ENCODE measurements around the gene BTD. TPM values are rescaled to one million over a fixed set of nuclear protein-coding genes. Genes with fewer than 3 reads are reported as not detected.

BTD gene
- total RNA-seq, 2 experiments from 2014 or later: 3.8 to 4.0 TPM

- no peak overlapping the region for H3K4me3 Mint-ChIP-seq
- no peak overlapping the region for H3K27ac Mint-ChIP-seq
- peaks cover 3% of the 10 kb centered on the region for H3K9me3 Mint-ChIP-seq
- TF ChIP-seq CTCF (IDR thresholded peaks at IDR 0.05): no peak
- H3K27me3 Mint-ChIP-seq: peaks cover 3% of the 10 kb centered on the region
- peaks cover 27% of the 10 kb centered on the region for H3K4me1 Mint-ChIP-seq (ENCODE audit: low read depth)
- intact Hi-C loops (cut with micrococcal nuclease): no loop called here
- DNase-seq: no peak
- POLR2A ChIA-PET: no interaction called here
- no peak for ATAC-seq
- CTCF ChIA-PET: no interaction called here
- peaks cover 41% of the 10 kb centered on the region for H3K36me3 Mint-ChIP-seq (ENCODE audit: low read depth)
Measured at GRCh38 chr3:15666277-15666676, 64.7 kb downstream of the BTD start.

- H3K9me3 Mint-ChIP-seq: peaks cover 3% of the 10 kb centered on the region
- H3K27me3 Mint-ChIP-seq: peaks cover under 1% of the 10 kb centered on the region
- DNase-seq: peak; percentile 78
- no peak overlapping the region for H3K4me3 Mint-ChIP-seq
- TF ChIP-seq CTCF (IDR thresholded peaks at IDR 0.05): no peak
- peak; percentile 89 for ATAC-seq
- peaks cover 27% of the 10 kb centered on the region for H3K4me1 Mint-ChIP-seq (ENCODE audit: low read depth)
- ChIA-PET POLR2A (interaction anchor here (0.6 kb wide), 2 partner anchors 15 to 1484 kb away, joined by 3 read pairs; no protein-coding TSS in a partner anchor), CTCF (interaction anchor here (0.7 to 1.4 kb wide), 6 partner anchors 13 to 145 kb away, joined by 3 to 7 read pairs (median 3); no protein-coding TSS in a partner anchor)
- peaks cover 41% of the 10 kb centered on the region for H3K36me3 Mint-ChIP-seq (ENCODE audit: low read depth)
- intact Hi-C loops (cut with micrococcal nuclease): no loop called here
- peak overlapping the region; percentile 30 for H3K27ac Mint-ChIP-seq
Measured at GRCh38 chr3:15667484-15667883, 65.9 kb downstream of the BTD start.

GRCh38 chr3:15673536-15673935, 72.0 kb downstream of the BTD start:
- H3K27ac Mint-ChIP-seq: no peak overlapping the region
- ChIA-PET CTCF (interaction anchor here (1.4 kb wide), 1 partner anchor 15 kb away, joined by 4 read pairs; no protein-coding TSS in a partner anchor), POLR2A (interaction anchor here (0.6 kb wide), 1 partner anchor 154 kb away, joined by 3 read pairs; no protein-coding TSS in a partner anchor)
- TF ChIP-seq CTCF (IDR thresholded peaks at IDR 0.05): no peak
- H3K9me3 Mint-ChIP-seq: no peaks in the 10 kb centered on the region
- DNase-seq (no peak), ATAC-seq (no peak)
- no peak overlapping the region for H3K4me3 Mint-ChIP-seq
- H3K36me3 Mint-ChIP-seq (ENCODE audit: low read depth): peaks cover 20% of the 10 kb centered on the region
- H3K27me3 Mint-ChIP-seq: no peaks in the 10 kb centered on the region
- intact Hi-C loops (cut with micrococcal nuclease): no loop called here
- H3K4me1 Mint-ChIP-seq (ENCODE audit: low read depth): peaks cover 3% of the 10 kb centered on the region

- no peak overlapping the region for H3K4me3 Mint-ChIP-seq
- H3K27me3 Mint-ChIP-seq: no peaks in the 10 kb centered on the region
- intact Hi-C loops (cut with micrococcal nuclease): no loop called here
- no peak for DNase-seq
- no peak for ATAC-seq
- H3K9me3 Mint-ChIP-seq: no peaks in the 10 kb centered on the region
- no peak overlapping the region for H3K27ac Mint-ChIP-seq
- H3K4me1 Mint-ChIP-seq (ENCODE audit: low read depth): no peaks in the 10 kb centered on the region
- no peak for TF ChIP-seq CTCF (IDR thresholded peaks at IDR 0.05)
- CTCF ChIA-PET: interaction anchor here (1.9 kb wide), 1 partner anchor 10 kb away, joined by 4 read pairs; no protein-coding TSS in a partner anchor
- POLR2A ChIA-PET: no interaction called here
- peaks cover 15% of the 10 kb centered on the region for H3K36me3 Mint-ChIP-seq (ENCODE audit: low read depth)
Measured at GRCh38 chr3:15676259-15676658, 74.7 kb downstream of the BTD start.

DNA sequence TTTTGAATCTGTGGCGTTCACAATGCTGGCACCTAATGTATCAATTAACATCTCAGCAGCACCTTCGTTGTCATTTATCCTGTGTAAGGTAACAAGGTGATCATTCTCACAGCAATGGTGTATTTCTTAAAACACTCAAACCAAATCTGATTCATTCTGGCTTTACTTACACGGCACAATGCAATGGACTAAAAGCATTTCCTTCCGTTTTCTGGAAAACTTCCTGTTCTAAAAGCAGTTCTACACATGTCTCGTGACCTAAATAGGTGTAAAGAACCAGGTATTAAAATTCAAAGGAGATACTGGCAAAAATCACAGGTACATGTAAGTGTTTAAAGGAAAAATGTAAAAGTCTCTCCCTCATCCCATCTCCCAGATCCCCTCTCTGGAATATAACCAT, 77.8 kb downstream of the BTD start:
- H3K27me3 Mint-ChIP-seq: no peaks in the 10 kb centered on the region
- ChIA-PET POLR2A (no interaction called here), CTCF (no interaction called here)
- no peak overlapping the region for H3K27ac Mint-ChIP-seq
- H3K4me3 Mint-ChIP-seq: no peak overlapping the region
- TF ChIP-seq CTCF (IDR thresholded peaks at IDR 0.05): no peak
- no peak for DNase-seq
- H3K9me3 Mint-ChIP-seq: no peaks in the 10 kb centered on the region
- intact Hi-C loops (cut with micrococcal nuclease): no loop called here
- no peaks in the 10 kb centered on the region for H3K4me1 Mint-ChIP-seq (ENCODE audit: low read depth)
- peaks cover 17% of the 10 kb centered on the region for H3K36me3 Mint-ChIP-seq (ENCODE audit: low read depth)
- ATAC-seq: no peak

Data from activated CD8-positive, alpha-beta T cell treated with anti-CD3 and anti-CD28 coated beads for 36 hours (primary cell).